ENCODE measurements around the gene SRRD. TPM values are rescaled to one million over a fixed set of nuclear protein-coding genes. Genes with fewer than 3 reads are reported as not detected.

The SRRD gene
- total RNA-seq, 2 experiments from 2014 or later, result 17.9 to 19.1 TPM

GRCh38 chr22:26535603-26535908 is 51.9 kb downstream of the SRRD start:
- CTCF ChIA-PET, result interaction anchor here (0.9 to 2.6 kb wide), 4 partner anchors 9 to 108 kb away, joined by 3 to 7 read pairs (median 6); no protein-coding TSS in a partner anchor
- Mint-ChIP-seq H3K36me3 (ENCODE audit: low read depth) (peaks cover 21% of the 10 kb centered on the region), H3K4me3 (no peak overlapping the region), H3K27me3 (no peaks in the 10 kb centered on the region), H3K9me3 (no peaks in the 10 kb centered on the region), H3K4me1 (peaks cover 6% of the 10 kb centered on the region), H3K27ac (no peak overlapping the region)
- POLR2A ChIA-PET, result no interaction called here
- DNase-seq, result no peak

GRCh38 chr22:26536056-26536761 is 52.5 kb downstream of the SRRD start:
- POLR2A ChIA-PET, result no interaction called here
- Mint-ChIP-seq H3K36me3 (ENCODE audit: low read depth) (peaks cover 19% of the 10 kb centered on the region), H3K4me1 (peaks cover 6% of the 10 kb centered on the region), H3K4me3 (no peak overlapping the region), H3K27me3 (no peaks in the 10 kb centered on the region), H3K27ac (no peak overlapping the region), H3K9me3 (no peaks in the 10 kb centered on the region)
- CTCF ChIA-PET, result interaction anchor here (0.9 to 2.6 kb wide), 6 partner anchors 8 to 107 kb away, joined by 3 to 7 read pairs (median 4); partner anchors contain the start of gene TFIP11
- no peak for DNase-seq

- ChIA-PET POLR2A (no interaction called here), CTCF (interaction anchor here (0.6 to 2.6 kb wide), 5 partner anchors 11 to 34 kb away, joined by 3 to 5 read pairs (median 3); partner anchors contain the start of gene TFIP11)
- Mint-ChIP-seq H3K27me3 (no peaks in the 10 kb centered on the region), H3K36me3 (ENCODE audit: low read depth) (peaks cover 18% of the 10 kb centered on the region), H3K9me3 (no peaks in the 10 kb centered on the region), H3K27ac (no peak overlapping the region), H3K4me1 (peaks cover 6% of the 10 kb centered on the region), H3K4me3 (no peak overlapping the region)
- DNase-seq, result no peak
Observed at GRCh38 chr22:26536762-26537134, 53.1 kb downstream of the SRRD start.

- Mint-ChIP-seq H3K36me3 (ENCODE audit: low read depth) (peaks cover 18% of the 10 kb centered on the region), H3K27ac (no peak overlapping the region), H3K9me3 (no peaks in the 10 kb centered on the region), H3K4me1 (peaks cover 25% of the 10 kb centered on the region), H3K4me3 (no peak overlapping the region), H3K27me3 (no peaks in the 10 kb centered on the region)
- ChIA-PET POLR2A (no interaction called here), CTCF (interaction anchor here (1.4 to 1.8 kb wide), 2 partner anchors 11 to 125 kb away, joined by 3 to 5 read pairs; no protein-coding TSS in a partner anchor)
- no peak for DNase-seq
Observed at GRCh38 chr22:26540119-26540518, 56.4 kb downstream of the SRRD start.

- ChIA-PET CTCF (no interaction called here), POLR2A (no interaction called here)
- DNase-seq, result no peak
- no peak overlapping the region for H3K4me3 Mint-ChIP-seq
- peaks cover 20% of the 10 kb centered on the region for H3K36me3 Mint-ChIP-seq (ENCODE audit: low read depth)
- H3K4me1 Mint-ChIP-seq, result peaks cover 26% of the 10 kb centered on the region
- no peaks in the 10 kb centered on the region for H3K9me3 Mint-ChIP-seq
- H3K27me3 Mint-ChIP-seq, result no peaks in the 10 kb centered on the region
- H3K27ac Mint-ChIP-seq, result no peak overlapping the region
Observed at GRCh38 chr22:26541167-26541819, 57.6 kb downstream of the SRRD start.

GRCh38 chr22:26542831-26543230 is 59.2 kb downstream of the SRRD start:
- peaks cover 5% of the 10 kb centered on the region for H3K9me3 Mint-ChIP-seq
- H3K27me3 Mint-ChIP-seq, result no peaks in the 10 kb centered on the region
- ChIA-PET CTCF (interaction anchor here (0.5 kb wide), 1 partner anchor 1772 kb away, joined by 3 read pairs; no protein-coding TSS in a partner anchor), POLR2A (no interaction called here)
- peaks cover 40% of the 10 kb centered on the region for H3K4me1 Mint-ChIP-seq
- no peak overlapping the region for H3K4me3 Mint-ChIP-seq
- peaks cover 28% of the 10 kb centered on the region for H3K36me3 Mint-ChIP-seq (ENCODE audit: low read depth)
- H3K27ac Mint-ChIP-seq, result peak overlapping the region; percentile 79
- DNase-seq, result peak; percentile 39

Other genes with a start within 250 kb of the SRRD start
- gene ASPHD2, start 54.6 kb upstream of the SRRD start, total RNA-seq, result 1 to 10 TPM; 8.5 to 8.8 TPM
- 10 to 100 TPM; 32.0 to 35.3 TPM for gene HPS4, start 94 bp upstream of the SRRD start, total RNA-seq
- 10 to 100 TPM; 52.5 to 58.5 TPM for gene TFIP11, start 28.6 kb downstream of the SRRD start, total RNA-seq
- gene TPST2, start 106.3 kb downstream of the SRRD start, total RNA-seq, result 10 to 100 TPM; 25.9 to 26.3 TPM
- gene CRYBB1, start 134.2 kb downstream of the SRRD start, total RNA-seq, result not detected
- not detected for gene CRYBA4, start 138.1 kb downstream of the SRRD start, total RNA-seq
- 10 to 100 TPM; 37.8 to 44.4 TPM for gene MIAT, start 173.7 kb downstream of the SRRD start, total RNA-seq